Endodermal cell (in vitro differentiated cells): ENCODE results near the gene RUFY1. TPM values are rescaled to one million over a fixed set of nuclear protein-coding genes. Genes with fewer than 3 reads are reported as not detected.
A peak's percentile ranks its signal among the peaks of the same experiment; 100 is the strongest.
"Not testable (repeated sequence)": the region's sequence is repeated elsewhere in the genome, so short reads cannot be mapped to it uniquely, and the experiment has no call there.

Experiments used
- DNase-seq: peaks from one replicate; pipeline ENCODE4 v3.0.0-alpha.2; 2017
- H3K27ac ChIP-seq: 2 replicates; pipeline ENCODE4 v1.5.1; 2013; ENCODE audit warnings: mild to moderate bottlenecking, low read depth, low read length, moderate library complexity
- H3K27me3 ChIP-seq: 2 replicates; pipeline ENCODE4 v1.6.1; 2013; ENCODE audit warnings: mild to moderate bottlenecking, low read length, moderate library complexity; ENCODE audit not compliant: insufficient read depth, control insufficient read depth, poor library complexity, severe bottlenecking
- H3K36me3 ChIP-seq: 2 replicates; pipeline ENCODE4 v1.7.0; 2013; ENCODE audit warnings: mild to moderate bottlenecking, low read length, moderate library complexity; ENCODE audit not compliant: control insufficient read depth, insufficient read depth
- H3K4me1 ChIP-seq: one replicate; pipeline ENCODE4 v1.7.0; 2013; ENCODE audit warnings: low read length; ENCODE audit not compliant: control insufficient read depth, insufficient read depth
- H3K4me3 ChIP-seq: 2 replicates; pipeline ENCODE4 v1.5.1; 2013; ENCODE audit warnings: mild to moderate bottlenecking, low read length, moderate library complexity
- H3K9ac ChIP-seq: 2 replicates; pipeline ENCODE4 v1.6.1; 2013; ENCODE audit warnings: mild to moderate bottlenecking, low read length, moderate library complexity; ENCODE audit not compliant: poor library complexity, severe bottlenecking; ENCODE audit errors: extremely low read depth
- H3K9me3 ChIP-seq: 2 replicates; pipeline ENCODE4 v1.6.1; 2013; ENCODE audit warnings: mild to moderate bottlenecking, low read length, moderate library complexity; ENCODE audit not compliant: control insufficient read depth
- H3K27ac Mint-ChIP-seq: 2 replicates; pipeline ENCODE4 v1.8.0; 2020; ENCODE audit warnings: mixed read lengths
- H3K27me3 Mint-ChIP-seq: 2 replicates; pipeline ENCODE4 v1.8.0; 2021; ENCODE audit warnings: mild to moderate bottlenecking, mixed read lengths; ENCODE audit not compliant: insufficient read depth
- H3K36me3 Mint-ChIP-seq: 2 replicates; pipeline ENCODE4 v1.8.0; 2020; ENCODE audit warnings: low read depth, mixed read lengths
- H3K4me1 Mint-ChIP-seq: 2 replicates; pipeline ENCODE4 v1.8.0; 2020; ENCODE audit warnings: mixed read lengths
- H3K4me3 Mint-ChIP-seq: 2 replicates; pipeline ENCODE4 v1.8.0; 2020; ENCODE audit warnings: mild to moderate bottlenecking, moderate library complexity, mixed read lengths
- H3K9me3 Mint-ChIP-seq: 2 replicates; pipeline ENCODE4 v1.8.0; 2020; ENCODE audit warnings: mild to moderate bottlenecking, mixed read lengths
- CTCF ChIP-seq: fragments of 200-600 bp; sonication (generic); conservative IDR thresholded peaks from 2 replicates; pipeline ENCODE4 v1.5.0; 2021; ENCODE audit warnings: antibody characterized with exemption, mild to moderate bottlenecking
- WGBS, 2 experiments: methylation state at CpG; one replicate each; pipeline versions ENCODE4 v1.1.5 to v1.1.7; 2013; ENCODE audit warnings: missing lambda C conversion rate in 2 of 2, mixed read lengths in 1 of 2; ENCODE audit not compliant: insufficient coverage in 1 of 2, insufficient read length in 1 of 2; 5-methylcytosine and 5-hydroxymethylcytosine counted together
- long read RNA-seq, 4 experiments: library from polyadenylated mRNA in 2 of 4; library from RNA in 1 of 4; library from capped mRNA in 1 of 4; stranded (forward) in 3 of 4; unstranded in 1 of 4; transcript quantifications; one replicate each; pipeline ENCODE4 v2.0.0, GENCODE V29; 2020 to 2021; ENCODE audit warnings: inconsistent platforms in 1 of 4
- polyA plus RNA-seq, 2 experiments: library from polyadenylated mRNA; stranded (reverse); fragments of 50-300 nt; gene quantifications; one replicate each; pipeline ENCODE4 v1.2.3, GENCODE V29; 2013
- total RNA-seq, 2 donors: library from RNA; stranded (reverse); fragmentation: NEBNext Ultra II Directional in 1 of 2; extraction: Animal tissue kit (Norgen Biotek cat#: 25700) in 1 of 2; gene quantifications; 2 replicates in 1 of 2; 3 replicates in 1 of 2; pipeline ENCODE4 v1.2.1, GENCODE V29; 2021

RUFY1 gene
- total RNA-seq: 10 to 100 TPM; 45.7 to 74.0 TPM
- polyA plus RNA-seq (2013, experiment 1 of 2): 49.4 TPM
- 42.9 TPM for polyA plus RNA-seq (2013, experiment 2 of 2)
- long read RNA-seq, experiment 1, partial matches to known transcripts: 8 of 23 reads
- long read RNA-seq, experiment 1, other reads (novel, unspliced or antisense): 11 of 23 reads
- long read RNA-seq, experiment 2, transcript RUFY1-202 (18 exons, 2,454 nt): minor isoform, 6 of 124 reads
- long read RNA-seq, experiment 2, transcript RUFY1-204 (17 exons, 2,642 nt): minor isoform, 12 of 124 reads
- long read RNA-seq, experiment 2, transcript RUFY1-201 (18 exons, 2,646 nt): major isoform, 54 of 124 reads
- long read RNA-seq, experiment 2, partial matches to known transcripts: 13 of 124 reads
- long read RNA-seq, experiment 2, other reads (novel, unspliced or antisense): 38 of 124 reads
- long read RNA-seq, experiment 3, transcript RUFY1-201 (18 exons, 2,646 nt): minor isoform, 11 of 58 reads
- long read RNA-seq, experiment 3, transcript RUFY1-202 (18 exons, 2,454 nt): minor isoform, 8 of 58 reads
- long read RNA-seq, experiment 3, transcript RUFY1-204 (17 exons, 2,642 nt): major isoform, 18 of 58 reads
- long read RNA-seq, experiment 3, partial matches to known transcripts: 7 of 58 reads
- long read RNA-seq, experiment 3, other reads (novel, unspliced or antisense): 14 of 58 reads
- long read RNA-seq, experiment 4, partial matches to known transcripts: 4 of 15 reads
- long read RNA-seq, experiment 4, other reads (novel, unspliced or antisense): 5 of 15 reads

- DNase-seq: peak; percentile 91
- 0% methylated on average over 25 to 108 of the region's 109 CpGs for WGBS, 2 experiments
- Histone ChIP-seq H3K27ac (peak within 1 kb of the TSS; percentile 82), H3K9ac (peak within 1 kb of the TSS; percentile 88), H3K9me3 (no peaks in the 10 kb centered on the region), H3K27me3 (no peaks in the 10 kb centered on the region), H3K4me1 (no peaks in the 10 kb centered on the region), H3K36me3 (peaks cover under 1% of the 10 kb centered on the region), H3K4me3 (peak within 1 kb of the TSS; percentile 97)
- H3K36me3 Mint-ChIP-seq: peaks cover 14% of the 10 kb centered on the region
- no peak for TF ChIP-seq CTCF
- peak within 1 kb of the TSS; percentile 91 for H3K4me3 Mint-ChIP-seq
- H3K4me1 Mint-ChIP-seq: peaks cover 19% of the 10 kb centered on the region
- H3K9me3 Mint-ChIP-seq: no peaks in the 10 kb centered on the region
- no peaks in the 10 kb centered on the region for H3K27me3 Mint-ChIP-seq
- peak within 1 kb of the TSS; percentile 99 for H3K27ac Mint-ChIP-seq
Observed at GRCh38 chr5:179550511-179551342, at the start of gene RUFY1. Gene RUFY1, plus strand, starts transcription at chr5:179550554. Its CDS starts 16 bp downstream, at chr5:179550570.

- H3K4me1 ChIP-seq, H3K27ac ChIP-seq, DNase-seq, H3K27ac Mint-ChIP-seq, H3K9me3 ChIP-seq, H3K4me1 Mint-ChIP-seq, H3K27me3 ChIP-seq, H3K27me3 Mint-ChIP-seq, H3K9ac ChIP-seq, H3K4me3 ChIP-seq, H3K4me3 Mint-ChIP-seq, H3K36me3 ChIP-seq, H3K36me3 Mint-ChIP-seq: not testable (repeated sequence)
- H3K9me3 Mint-ChIP-seq: peaks cover 10% of the 10 kb centered on the region
- WGBS, 2 experiments: no CpG with 5 or more reads among the region's 11 CpGs
Observed at GRCh38 chr5:179501997-179502396, 48.4 kb upstream of the RUFY1 start.

- not testable (repeated sequence) for H3K4me3 Mint-ChIP-seq, H3K27ac Mint-ChIP-seq, H3K27ac ChIP-seq, DNase-seq, H3K4me1 ChIP-seq, H3K36me3 Mint-ChIP-seq, H3K9me3 ChIP-seq, H3K4me1 Mint-ChIP-seq, H3K27me3 ChIP-seq, H3K27me3 Mint-ChIP-seq, H3K36me3 ChIP-seq, H3K9ac ChIP-seq, H3K4me3 ChIP-seq
- 90% methylated on average over 3 of the region's 8 CpGs; no CpG with 5 or more reads in 1 of the 2 experiments for WGBS, 2 experiments
- peaks cover 10% of the 10 kb centered on the region for H3K9me3 Mint-ChIP-seq
Observed at GRCh38 chr5:179502420-179502819, 47.9 kb upstream of the RUFY1 start.
